ENCODE measurements around the gene SLC10A7.

SLC10A7 gene

GRCh38 chr4:146247356-146247755, 274.4 kb downstream of the SLC10A7 start:
- DNase-seq: no peak

GRCh38 chr4:146246381-146246780, 275.4 kb downstream of the SLC10A7 start:
- no peak for DNase-seq

GRCh38 chr4:146245850-146246249, 275.9 kb downstream of the SLC10A7 start:
- DNase-seq: no peak

- no peak for DNase-seq
Observed at GRCh38 chr4:146245246-146245645, 276.5 kb downstream of the SLC10A7 start.

- DNase-seq: no peak
Observed at GRCh38 chr4:146244496-146244895, 277.2 kb downstream of the SLC10A7 start.

GRCh38 chr4:146243883-146244277, 277.9 kb downstream of the SLC10A7 start:
- no peak for DNase-seq

- peak; percentile 37 for DNase-seq
Observed at GRCh38 chr4:146243141-146243882, 278.4 kb downstream of the SLC10A7 start.

- no peak for DNase-seq
Observed at GRCh38 chr4:146238107-146238506, 283.6 kb downstream of the SLC10A7 start.

GRCh38 chr4:146237092-146237491, 284.6 kb downstream of the SLC10A7 start:
- DNase-seq: no peak

- no peak for DNase-seq
Observed at GRCh38 chr4:146236216-146236615, 285.5 kb downstream of the SLC10A7 start.

GRCh38 chr4:146235654-146236177, 286.0 kb downstream of the SLC10A7 start:
- DNase-seq: no peak

- DNase-seq: no peak
Observed at GRCh38 chr4:146232131-146232722, 289.5 kb downstream of the SLC10A7 start.

- DNase-seq: no peak
Observed at GRCh38 chr4:146229406-146229805, 292.3 kb downstream of the SLC10A7 start.

GRCh38 chr4:146224326-146224966, 297.3 kb downstream of the SLC10A7 start:
- no peak for DNase-seq

- DNase-seq: no peak
Observed at GRCh38 chr4:146222313-146222712, 299.4 kb downstream of the SLC10A7 start.

GRCh38 chr4:146214238-146214637, 307.5 kb downstream of the SLC10A7 start, which contains the start of gene REELD1:
Gene REELD1 (plus strand): TSS chr4:146214538. CDS start chr4:146216953, 2,415 bp downstream.
- DNase-seq: no peak

GRCh38 chr4:146212781-146213180, 309.0 kb downstream of the SLC10A7 start:
- no peak for DNase-seq

GRCh38 chr4:146211440-146211839, 310.3 kb downstream of the SLC10A7 start:
- DNase-seq: no peak

- DNase-seq: no peak
Observed at GRCh38 chr4:146210890-146211289, 310.9 kb downstream of the SLC10A7 start.

- no peak for DNase-seq
Observed at GRCh38 chr4:146207410-146207809, 314.3 kb downstream of the SLC10A7 start.
